HepG2 (cell line): ENCODE results near the gene TMEM41B. TPM values are rescaled to one million over a fixed set of nuclear protein-coding genes. Genes with fewer than 3 reads are reported as not detected.

Experiments used
- ATAD3A ChIP-seq: sonication (generic); formaldehyde crosslinking; IDR thresholded peaks from 2 replicates; pipeline ENCODE4 v1.4.0; 2020; ENCODE audit warnings: missing genetic modification reagents
- BHLHE40 ChIP-seq: IDR thresholded peaks from 2 replicates; pipeline ENCODE4 v1.6.1; 2011; ENCODE audit warnings: low read length, improper control_type of control experiment
- EZH2 ChIP-seq: conservative IDR thresholded peaks from 2 replicates; pipeline ENCODE4 v1.6.1; 2012; ENCODE audit warnings: mild to moderate bottlenecking, low read depth, low read length, moderate library complexity
- HIC2 ChIP-seq: sonication (generic); formaldehyde crosslinking; IDR thresholded peaks from 2 replicates; pipeline ENCODE4 v1.9.0; 2022; ENCODE audit warnings: low read depth, missing genetic modification reagents
- KIAA2018 ChIP-seq: sonication (generic); formaldehyde crosslinking; IDR thresholded peaks from 2 replicates; pipeline ENCODE4 v1.5.0; 2020; ENCODE audit warnings: mild to moderate bottlenecking, missing genetic modification reagents, borderline replicate concordance
- MAFG ChIP-seq: sonication (generic); formaldehyde crosslinking; IDR thresholded peaks from 2 replicates; pipeline ENCODE4 v1.5.1; 2020; ENCODE audit warnings: mild to moderate bottlenecking, missing genetic modification reagents
- TMF1 ChIP-seq: sonication (generic); formaldehyde crosslinking; IDR thresholded peaks from 2 replicates; pipeline ENCODE4 v1.8.1; 2022; ENCODE audit warnings: low read depth, missing genetic modification reagents
- ZNF367 ChIP-seq: sonication (generic); formaldehyde crosslinking; IDR thresholded peaks from 2 replicates; pipeline ENCODE4 v1.4.0; 2020; ENCODE audit warnings: missing genetic modification reagents, borderline replicate concordance
- ZNF496 ChIP-seq: sonication (generic); formaldehyde crosslinking; IDR thresholded peaks from 2 replicates; pipeline ENCODE4 v1.8.1; 2023; ENCODE audit warnings: mild to moderate bottlenecking, moderate library complexity, missing genetic modification reagents; ENCODE audit not compliant: insufficient replicate concordance
- polyA plus RNA-seq, 8 experiments: library from polyadenylated mRNA; depleted of rRNA in 3 of 8; stranded (reverse) in 7 of 8; unstranded in 1 of 8; fragments of >200 nt; fragmentation: Illumina TruSeq in 4 of 8; extraction: Trizol in 4 of 8; gene quantifications; 2 replicates each; pipeline versions ENCODE4 v1.2.1 to v1.2.3, GENCODE V29; 2011 to 2016; ENCODE audit warnings: low read depth in 4 of 8, missing spikeins in 1 of 8, mixed read lengths in 1 of 8; ENCODE audit not compliant: insufficient read depth in 1 of 8
- total RNA-seq, 5 experiments: library from RNA; depleted of rRNA; stranded (reverse); fragments of >200 nt; fragmentation: Illumina TruSeq; extraction: Trizol; gene quantifications; 2 replicates each; pipeline ENCODE4 v1.2.3, GENCODE V29; 2016; ENCODE audit warnings: low read depth in 1 of 5
- TF ChIP-seq, protein P1 (sequence below): IDR thresholded peaks from 2 replicates; pipeline ENCODE4 v1.6.1; 2016; ENCODE audit warnings: mild to moderate bottlenecking
- TF ChIP-seq, protein P2 (sequence below): sonication (generic); formaldehyde crosslinking; IDR thresholded peaks from 2 replicates; pipeline ENCODE4 v1.5.0; 2020; ENCODE audit warnings: missing genetic modification reagents
- TF ChIP-seq, protein P3 (sequence below): sonication (generic); formaldehyde crosslinking; IDR thresholded peaks from 2 replicates; pipeline ENCODE4 v1.9.0; 2021; ENCODE audit warnings: missing genetic modification reagents, borderline replicate concordance

The TMEM41B gene
- total and polyA plus RNA-seq, 2 of the 13 experiments (the other 11 are each of a cell fraction or from before 2014, with no cell fraction given) = 36.8 to 48.1 TPM

DNA sequence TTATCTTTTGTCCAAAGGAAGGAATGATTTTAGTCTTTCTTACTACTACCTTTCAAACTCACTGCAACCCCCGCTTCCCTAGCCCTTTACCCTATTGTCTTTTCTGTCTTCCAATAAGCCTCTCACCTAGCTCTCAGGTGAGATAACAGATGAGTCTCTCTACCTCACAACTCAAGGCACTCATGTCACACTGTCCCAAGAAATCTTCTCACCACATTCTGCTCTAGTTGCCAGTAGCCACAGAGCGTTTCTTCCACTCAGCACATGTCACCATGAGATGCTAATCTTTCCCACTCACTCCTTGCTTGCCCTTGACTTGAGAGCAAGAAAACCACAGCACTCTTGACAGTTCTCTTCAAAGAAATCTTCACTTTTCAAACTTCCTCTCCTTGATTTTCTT, 32.7 kb upstream of the TMEM41B start (continued):
- TF ChIP-seq, protein P1, sequence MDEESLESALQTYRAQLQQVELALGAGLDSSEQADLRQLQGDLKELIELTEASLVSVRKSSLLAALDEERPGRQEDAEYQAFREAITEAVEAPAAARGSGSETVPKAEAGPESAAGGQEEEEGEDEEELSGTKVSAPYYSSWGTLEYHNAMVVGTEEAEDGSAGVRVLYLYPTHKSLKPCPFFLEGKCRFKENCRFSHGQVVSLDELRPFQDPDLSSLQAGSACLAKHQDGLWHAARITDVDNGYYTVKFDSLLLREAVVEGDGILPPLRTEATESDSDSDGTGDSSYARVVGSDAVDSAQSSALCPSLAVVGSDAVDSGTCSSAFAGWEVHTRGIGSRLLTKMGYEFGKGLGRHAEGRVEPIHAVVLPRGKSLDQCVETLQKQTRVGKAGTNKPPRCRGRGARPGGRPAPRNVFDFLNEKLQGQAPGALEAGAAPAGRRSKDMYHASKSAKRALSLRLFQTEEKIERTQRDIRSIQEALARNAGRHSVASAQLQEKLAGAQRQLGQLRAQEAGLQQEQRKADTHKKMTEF (CRISPR knock-in tag) = no peak
- TF ChIP-seq ZNF496 (CRISPR knock-in tag) (no peak), KIAA2018 (CRISPR knock-in tag) (no peak), TMF1 (CRISPR knock-in tag) (no peak), MAFG (CRISPR knock-in tag) (no peak), BHLHE40 (no peak), ZNF367 (CRISPR knock-in tag) (no peak), ATAD3A (CRISPR knock-in tag) (no peak), HIC2 (CRISPR knock-in tag) (no peak), EZH2 (no peak)
- TF ChIP-seq, protein P2, sequence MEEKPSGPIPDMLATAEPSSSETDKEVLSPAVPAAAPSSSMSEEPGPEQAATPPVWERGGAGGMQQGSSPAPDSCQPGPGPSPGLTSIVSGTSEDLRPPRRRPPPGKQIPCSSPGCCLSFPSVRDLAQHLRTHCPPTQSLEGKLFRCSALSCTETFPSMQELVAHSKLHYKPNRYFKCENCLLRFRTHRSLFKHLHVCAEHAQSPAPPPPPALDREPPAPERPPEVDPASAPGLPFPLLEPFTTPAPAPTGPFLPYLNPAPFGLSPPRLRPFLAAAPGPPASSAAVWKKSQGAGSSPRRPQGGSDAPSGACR (CRISPR knock-in tag) = no peak
- TF ChIP-seq, protein P3, sequence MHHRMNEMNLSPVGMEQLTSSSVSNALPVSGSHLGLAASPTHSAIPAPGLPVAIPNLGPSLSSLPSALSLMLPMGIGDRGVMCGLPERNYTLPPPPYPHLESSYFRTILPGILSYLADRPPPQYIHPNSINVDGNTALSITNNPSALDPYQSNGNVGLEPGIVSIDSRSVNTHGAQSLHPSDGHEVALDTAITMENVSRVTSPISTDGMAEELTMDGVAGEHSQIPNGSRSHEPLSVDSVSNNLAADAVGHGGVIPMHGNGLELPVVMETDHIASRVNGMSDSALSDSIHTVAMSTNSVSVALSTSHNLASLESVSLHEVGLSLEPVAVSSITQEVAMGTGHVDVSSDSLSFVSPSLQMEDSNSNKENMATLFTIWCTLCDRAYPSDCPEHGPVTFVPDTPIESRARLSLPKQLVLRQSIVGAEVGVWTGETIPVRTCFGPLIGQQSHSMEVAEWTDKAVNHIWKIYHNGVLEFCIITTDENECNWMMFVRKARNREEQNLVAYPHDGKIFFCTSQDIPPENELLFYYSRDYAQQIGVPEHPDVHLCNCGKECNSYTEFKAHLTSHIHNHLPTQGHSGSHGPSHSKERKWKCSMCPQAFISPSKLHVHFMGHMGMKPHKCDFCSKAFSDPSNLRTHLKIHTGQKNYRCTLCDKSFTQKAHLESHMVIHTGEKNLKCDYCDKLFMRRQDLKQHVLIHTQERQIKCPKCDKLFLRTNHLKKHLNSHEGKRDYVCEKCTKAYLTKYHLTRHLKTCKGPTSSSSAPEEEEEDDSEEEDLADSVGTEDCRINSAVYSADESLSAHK (CRISPR knock-in tag) = no peak
